SK-N-SH (cell line): ENCODE results near the gene DERL2.

Experiments used
- CHD2 ChIP-seq: fragments of 150-350 bp; IDR thresholded peaks from 2 replicates; pipeline ENCODE4 v1.6.1; 2018; ENCODE audit warnings: low read length; ENCODE audit not compliant: partially characterized antibody
- EP300 ChIP-seq, 2 experiments: IDR thresholded peaks; 2 replicates each; pipeline versions ENCODE4 v1.4.0 to v1.6.1; 2012; ENCODE audit warnings: borderline replicate concordance in 1 of 2, low read depth in 1 of 2, low read length in 1 of 2
- EZH2phosphoT487 ChIP-seq: fragments of 200-600 bp; sonication (generic); IDR thresholded peaks from 2 replicates; pipeline ENCODE4 v1.6.1; 2017; ENCODE audit warnings: low read depth, mixed run types, mild to moderate bottlenecking, antibody characterized with exemption, moderate library complexity, borderline replicate concordance
- FOXJ3 ChIP-seq: sonication (generic); formaldehyde crosslinking; IDR thresholded peaks from 2 replicates; pipeline ENCODE4 v1.5.1; 2020; ENCODE audit warnings: mild to moderate bottlenecking, missing genetic modification reagents
- NFIC ChIP-seq: IDR thresholded peaks from 2 replicates; pipeline ENCODE4 v1.4.0; 2012; ENCODE audit warnings: borderline replicate concordance
- NRF1 ChIP-seq: IDR thresholded peaks from 2 replicates; pipeline ENCODE4 v1.6.1; 2012; ENCODE audit warnings: low read depth, mild to moderate bottlenecking, low read length
- POLR2AphosphoS5 ChIP-seq: IDR thresholded peaks from 2 replicates; pipeline ENCODE4 v1.6.1; 2012; ENCODE audit warnings: low read depth, low read length
- RAD21 ChIP-seq: IDR thresholded peaks from 2 replicates; pipeline ENCODE4 v1.6.1; 2012; ENCODE audit warnings: mild to moderate bottlenecking, low read length
- TAF1 ChIP-seq: IDR thresholded peaks from 2 replicates; pipeline ENCODE4 v1.6.1; 2012; ENCODE audit warnings: low read depth, mild to moderate bottlenecking, low read length, moderate library complexity, borderline replicate concordance
- YY1 ChIP-seq: IDR thresholded peaks from 2 replicates; pipeline ENCODE4 v1.4.0; 2012; ENCODE audit warnings: low read depth, mild to moderate bottlenecking
- TF ChIP-seq, protein P1 (sequence below): fragments of 200-600 bp; sonication (generic); IDR thresholded peaks from 2 replicates; pipeline ENCODE4 v1.6.1; 2017; ENCODE audit warnings: antibody characterized with exemption, mild to moderate bottlenecking, moderate library complexity
- TF ChIP-seq, protein P2 (sequence below): fragments of 150-350 bp; IDR thresholded peaks from 2 replicates; pipeline ENCODE4 v1.6.1; 2016; ENCODE audit warnings: mild to moderate bottlenecking, low read depth, low read length
- TF ChIP-seq, protein P3 (sequence below): IDR thresholded peaks from 2 replicates; pipeline ENCODE4 v1.6.1; 2012; ENCODE audit warnings: mild to moderate bottlenecking, low read depth, low read length, moderate library complexity

DNA sequence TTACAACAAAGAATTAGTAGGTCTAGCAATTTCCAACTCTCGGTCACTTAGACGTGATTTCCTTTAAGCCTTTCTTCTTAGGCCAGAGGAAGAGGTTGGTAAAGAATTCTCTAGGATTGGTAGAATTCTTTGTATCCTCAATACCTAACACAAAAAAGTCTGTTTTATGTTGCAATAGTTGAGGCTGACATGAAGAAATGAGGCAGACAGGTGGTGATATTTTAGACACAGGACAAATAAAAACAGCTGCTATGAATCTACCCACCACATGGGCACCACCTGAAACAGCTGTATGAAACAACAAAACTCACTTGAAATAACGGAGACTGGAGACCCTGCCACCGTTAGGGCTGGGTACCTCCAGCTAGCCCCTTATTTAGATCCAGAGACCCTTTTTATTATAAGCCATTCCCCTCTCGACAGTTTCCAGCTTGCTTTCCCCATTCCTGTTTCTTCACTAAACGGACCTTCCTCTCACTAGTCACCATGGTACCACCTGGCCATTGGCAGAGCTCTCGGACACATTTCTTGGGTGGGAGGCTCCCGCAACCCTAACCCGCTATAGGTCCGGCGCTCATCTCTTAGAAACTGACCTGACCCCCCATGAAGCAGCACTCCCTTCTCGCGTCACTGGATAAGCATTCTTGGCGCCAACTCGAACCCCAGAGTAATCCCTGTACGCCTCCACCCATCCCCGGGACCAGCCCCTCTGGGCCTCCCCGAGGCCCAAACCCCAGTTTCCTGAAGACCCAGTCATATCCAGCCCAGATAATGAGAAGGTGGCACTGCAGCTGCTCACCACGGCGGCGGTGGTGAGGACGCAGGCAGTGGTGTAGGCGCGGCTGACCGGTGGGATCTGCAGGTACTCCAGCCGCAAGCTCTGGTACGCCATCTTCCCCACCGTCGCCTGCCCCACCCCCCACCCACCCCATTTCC lies at the start of gene DERL2:
- TF ChIP-seq, protein P1, sequence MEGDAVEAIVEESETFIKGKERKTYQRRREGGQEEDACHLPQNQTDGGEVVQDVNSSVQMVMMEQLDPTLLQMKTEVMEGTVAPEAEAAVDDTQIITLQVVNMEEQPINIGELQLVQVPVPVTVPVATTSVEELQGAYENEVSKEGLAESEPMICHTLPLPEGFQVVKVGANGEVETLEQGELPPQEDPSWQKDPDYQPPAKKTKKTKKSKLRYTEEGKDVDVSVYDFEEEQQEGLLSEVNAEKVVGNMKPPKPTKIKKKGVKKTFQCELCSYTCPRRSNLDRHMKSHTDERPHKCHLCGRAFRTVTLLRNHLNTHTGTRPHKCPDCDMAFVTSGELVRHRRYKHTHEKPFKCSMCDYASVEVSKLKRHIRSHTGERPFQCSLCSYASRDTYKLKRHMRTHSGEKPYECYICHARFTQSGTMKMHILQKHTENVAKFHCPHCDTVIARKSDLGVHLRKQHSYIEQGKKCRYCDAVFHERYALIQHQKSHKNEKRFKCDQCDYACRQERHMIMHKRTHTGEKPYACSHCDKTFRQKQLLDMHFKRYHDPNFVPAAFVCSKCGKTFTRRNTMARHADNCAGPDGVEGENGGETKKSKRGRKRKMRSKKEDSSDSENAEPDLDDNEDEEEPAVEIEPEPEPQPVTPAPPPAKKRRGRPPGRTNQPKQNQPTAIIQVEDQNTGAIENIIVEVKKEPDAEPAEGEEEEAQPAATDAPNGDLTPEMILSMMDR: no peak
- TF ChIP-seq NRF1 (no peak), CHD2 (no peak), POLR2AphosphoS5 (peak; percentile 37; the same call in 1 of the 2 replicates), RAD21 (no peak), EZH2phosphoT487 (no peak), YY1 (peak; percentile 79), NFIC (no peak), TAF1 (peak; percentile 69), EP300 (IDR thresholded peaks at IDR 0.05; ENCODE audit: borderline replicate concordance in 1 of 2, low read depth in 1 of 2, low read length in 1 of 2) (no peak), FOXJ3 (CRISPR knock-in tag) (no peak)
- TF ChIP-seq, protein P2, sequence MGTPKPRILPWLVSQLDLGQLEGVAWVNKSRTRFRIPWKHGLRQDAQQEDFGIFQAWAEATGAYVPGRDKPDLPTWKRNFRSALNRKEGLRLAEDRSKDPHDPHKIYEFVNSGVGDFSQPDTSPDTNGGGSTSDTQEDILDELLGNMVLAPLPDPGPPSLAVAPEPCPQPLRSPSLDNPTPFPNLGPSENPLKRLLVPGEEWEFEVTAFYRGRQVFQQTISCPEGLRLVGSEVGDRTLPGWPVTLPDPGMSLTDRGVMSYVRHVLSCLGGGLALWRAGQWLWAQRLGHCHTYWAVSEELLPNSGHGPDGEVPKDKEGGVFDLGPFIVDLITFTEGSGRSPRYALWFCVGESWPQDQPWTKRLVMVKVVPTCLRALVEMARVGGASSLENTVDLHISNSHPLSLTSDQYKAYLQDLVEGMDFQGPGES: no peak
- TF ChIP-seq, protein P3, sequence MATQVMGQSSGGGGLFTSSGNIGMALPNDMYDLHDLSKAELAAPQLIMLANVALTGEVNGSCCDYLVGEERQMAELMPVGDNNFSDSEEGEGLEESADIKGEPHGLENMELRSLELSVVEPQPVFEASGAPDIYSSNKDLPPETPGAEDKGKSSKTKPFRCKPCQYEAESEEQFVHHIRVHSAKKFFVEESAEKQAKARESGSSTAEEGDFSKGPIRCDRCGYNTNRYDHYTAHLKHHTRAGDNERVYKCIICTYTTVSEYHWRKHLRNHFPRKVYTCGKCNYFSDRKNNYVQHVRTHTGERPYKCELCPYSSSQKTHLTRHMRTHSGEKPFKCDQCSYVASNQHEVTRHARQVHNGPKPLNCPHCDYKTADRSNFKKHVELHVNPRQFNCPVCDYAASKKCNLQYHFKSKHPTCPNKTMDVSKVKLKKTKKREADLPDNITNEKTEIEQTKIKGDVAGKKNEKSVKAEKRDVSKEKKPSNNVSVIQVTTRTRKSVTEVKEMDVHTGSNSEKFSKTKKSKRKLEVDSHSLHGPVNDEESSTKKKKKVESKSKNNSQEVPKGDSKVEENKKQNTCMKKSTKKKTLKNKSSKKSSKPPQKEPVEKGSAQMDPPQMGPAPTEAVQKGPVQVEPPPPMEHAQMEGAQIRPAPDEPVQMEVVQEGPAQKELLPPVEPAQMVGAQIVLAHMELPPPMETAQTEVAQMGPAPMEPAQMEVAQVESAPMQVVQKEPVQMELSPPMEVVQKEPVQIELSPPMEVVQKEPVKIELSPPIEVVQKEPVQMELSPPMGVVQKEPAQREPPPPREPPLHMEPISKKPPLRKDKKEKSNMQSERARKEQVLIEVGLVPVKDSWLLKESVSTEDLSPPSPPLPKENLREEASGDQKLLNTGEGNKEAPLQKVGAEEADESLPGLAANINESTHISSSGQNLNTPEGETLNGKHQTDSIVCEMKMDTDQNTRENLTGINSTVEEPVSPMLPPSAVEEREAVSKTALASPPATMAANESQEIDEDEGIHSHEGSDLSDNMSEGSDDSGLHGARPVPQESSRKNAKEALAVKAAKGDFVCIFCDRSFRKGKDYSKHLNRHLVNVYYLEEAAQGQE: peak; percentile 59; the same call in 1 of the 2 replicates
